Retinal pigment epithelial cell (primary cell): ENCODE data around the gene DYNC1LI1.
"Not testable (repeated sequence)": the region's sequence is repeated elsewhere in the genome, so short reads cannot be mapped to it uniquely, and the experiment has no call there.

Experiments
- DNase-seq: peaks from one replicate; pipeline ENCODE4 v3.0.0-alpha.2; 2010; ENCODE audit warnings: low read depth
- H3K4me3 ChIP-seq: 2 replicates; pipeline ENCODE4 v1.5.1; 2011; ENCODE audit warnings: mild to moderate bottlenecking, low read length, control low read depth, moderate library complexity
- TF ChIP-seq, protein P1 (sequence below): conservative IDR thresholded peaks from 2 replicates; pipeline ENCODE4 v1.5.1; 2011; ENCODE audit warnings: low read depth, low read length, control low read depth, inconsistent platforms

The DYNC1LI1 gene

DNA sequence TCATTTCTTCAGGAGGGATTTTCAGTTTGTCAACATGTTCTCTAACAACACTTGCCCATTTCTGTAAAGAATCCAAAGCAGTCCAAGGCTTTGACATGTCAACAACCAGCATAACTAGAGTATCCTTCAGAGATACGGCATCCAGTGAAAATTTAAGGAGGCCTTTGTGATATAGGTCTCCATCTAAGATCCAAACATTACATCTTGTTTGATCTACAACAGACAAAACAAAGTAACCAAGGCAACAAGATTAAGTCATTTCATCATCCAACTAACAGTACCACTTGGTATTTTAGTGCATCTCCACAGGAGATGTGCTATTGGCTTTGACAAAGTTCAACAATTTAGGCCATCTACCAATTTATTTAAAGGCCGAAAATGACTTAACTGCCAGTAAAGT is 25.8 kb downstream of the DYNC1LI1 start:
- DNase-seq: no peak
- H3K4me3 ChIP-seq: no peak overlapping the region
- TF ChIP-seq, protein P1, sequence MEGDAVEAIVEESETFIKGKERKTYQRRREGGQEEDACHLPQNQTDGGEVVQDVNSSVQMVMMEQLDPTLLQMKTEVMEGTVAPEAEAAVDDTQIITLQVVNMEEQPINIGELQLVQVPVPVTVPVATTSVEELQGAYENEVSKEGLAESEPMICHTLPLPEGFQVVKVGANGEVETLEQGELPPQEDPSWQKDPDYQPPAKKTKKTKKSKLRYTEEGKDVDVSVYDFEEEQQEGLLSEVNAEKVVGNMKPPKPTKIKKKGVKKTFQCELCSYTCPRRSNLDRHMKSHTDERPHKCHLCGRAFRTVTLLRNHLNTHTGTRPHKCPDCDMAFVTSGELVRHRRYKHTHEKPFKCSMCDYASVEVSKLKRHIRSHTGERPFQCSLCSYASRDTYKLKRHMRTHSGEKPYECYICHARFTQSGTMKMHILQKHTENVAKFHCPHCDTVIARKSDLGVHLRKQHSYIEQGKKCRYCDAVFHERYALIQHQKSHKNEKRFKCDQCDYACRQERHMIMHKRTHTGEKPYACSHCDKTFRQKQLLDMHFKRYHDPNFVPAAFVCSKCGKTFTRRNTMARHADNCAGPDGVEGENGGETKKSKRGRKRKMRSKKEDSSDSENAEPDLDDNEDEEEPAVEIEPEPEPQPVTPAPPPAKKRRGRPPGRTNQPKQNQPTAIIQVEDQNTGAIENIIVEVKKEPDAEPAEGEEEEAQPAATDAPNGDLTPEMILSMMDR: no peak

DNA sequence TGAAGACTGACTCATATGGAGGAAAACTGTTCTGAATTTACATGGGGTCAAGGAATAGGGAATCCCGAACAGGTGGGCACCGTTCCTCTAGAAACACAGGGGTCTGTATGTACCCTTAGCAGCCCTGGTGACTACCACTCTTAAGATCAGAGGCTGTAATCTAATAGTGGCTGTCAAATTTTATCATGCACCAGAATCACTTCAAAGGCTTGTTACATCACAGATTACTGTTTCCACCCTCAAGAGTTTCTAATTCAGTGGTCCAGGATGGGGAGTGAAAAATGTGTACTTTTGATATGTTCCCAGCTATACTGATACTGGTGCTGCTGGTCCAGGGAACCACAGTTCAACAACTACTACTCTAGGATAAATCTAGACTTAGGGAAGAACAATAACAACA is 27.9 kb downstream of the DYNC1LI1 start:
- TF ChIP-seq, protein P1: no peak
- no peak for DNase-seq
- no peak overlapping the region for H3K4me3 ChIP-seq

DNA sequence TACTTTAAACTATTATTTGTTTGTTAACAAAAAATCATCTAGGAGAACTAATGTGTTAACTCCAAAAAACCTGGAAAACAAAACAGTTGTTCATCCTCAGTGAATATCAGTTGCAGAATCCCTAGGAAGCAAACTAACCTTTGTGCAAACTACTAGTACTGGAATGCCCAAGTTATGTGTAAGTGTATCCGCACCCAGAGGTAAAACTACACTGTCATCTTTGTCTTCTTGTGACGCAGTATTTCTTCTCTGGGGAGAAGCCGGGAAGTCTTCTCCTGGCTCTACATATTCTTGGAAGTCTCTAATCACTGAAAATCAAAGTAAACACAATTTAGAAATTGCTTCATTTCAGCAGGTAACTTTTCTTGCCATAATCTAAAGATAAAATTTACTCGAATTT is 29.8 kb downstream of the DYNC1LI1 start:
- TF ChIP-seq, protein P1: no peak
- DNase-seq: no peak
- no peak overlapping the region for H3K4me3 ChIP-seq

DNA sequence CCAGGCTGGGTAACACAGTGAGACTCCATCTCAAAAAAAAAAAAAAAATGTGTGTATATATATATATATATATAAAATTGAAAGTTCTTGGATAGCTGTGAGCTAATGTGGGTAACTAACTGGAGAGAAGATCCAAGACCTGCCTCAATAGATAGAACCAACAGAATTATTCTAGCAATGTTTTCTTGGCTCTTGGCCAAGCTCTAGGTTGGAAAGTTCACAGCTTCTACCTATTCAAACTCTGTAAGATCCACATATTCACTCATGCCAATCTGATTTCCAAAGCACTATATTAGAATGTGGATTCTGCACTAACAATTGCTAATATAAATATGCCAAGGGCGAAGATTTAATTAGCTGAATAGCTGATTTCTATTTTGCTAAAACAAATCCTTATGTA is 38.2 kb downstream of the DYNC1LI1 start:
- TF ChIP-seq, protein P1: no peak
- DNase-seq: no peak
- H3K4me3 ChIP-seq: no peak overlapping the region

DNA sequence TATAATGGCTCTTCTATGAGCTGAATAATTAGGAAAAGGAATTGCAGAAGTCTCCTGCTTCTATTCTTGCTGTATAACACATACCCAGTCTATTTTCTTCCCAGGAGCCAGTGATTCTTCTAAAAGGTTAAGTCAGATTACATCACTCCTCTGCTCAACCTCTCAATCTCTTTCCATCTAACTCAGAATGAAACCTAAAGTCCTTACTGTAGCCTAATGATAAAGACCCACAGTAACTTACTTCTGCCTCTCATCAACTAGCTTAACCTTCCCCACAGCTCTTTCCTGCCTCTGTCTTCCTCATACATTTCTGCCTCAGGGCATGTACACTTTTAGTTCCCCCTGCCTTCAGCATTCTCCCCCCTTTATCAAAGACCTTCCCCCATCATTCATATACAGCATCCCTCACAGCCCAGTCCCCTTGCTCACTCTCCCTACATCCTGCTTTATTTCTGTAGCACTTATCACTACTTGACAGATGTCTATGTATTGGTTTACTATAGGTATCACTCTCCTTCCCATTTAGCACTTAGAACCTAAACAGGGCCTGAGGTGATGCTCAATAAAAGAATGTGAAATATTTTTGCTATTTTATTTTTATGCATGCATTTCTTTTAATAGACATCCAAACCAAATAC is 39.5 kb downstream of the DYNC1LI1 start:
- TF ChIP-seq, protein P1: no peak
- no peak overlapping the region for H3K4me3 ChIP-seq
- DNase-seq: no peak

DNA sequence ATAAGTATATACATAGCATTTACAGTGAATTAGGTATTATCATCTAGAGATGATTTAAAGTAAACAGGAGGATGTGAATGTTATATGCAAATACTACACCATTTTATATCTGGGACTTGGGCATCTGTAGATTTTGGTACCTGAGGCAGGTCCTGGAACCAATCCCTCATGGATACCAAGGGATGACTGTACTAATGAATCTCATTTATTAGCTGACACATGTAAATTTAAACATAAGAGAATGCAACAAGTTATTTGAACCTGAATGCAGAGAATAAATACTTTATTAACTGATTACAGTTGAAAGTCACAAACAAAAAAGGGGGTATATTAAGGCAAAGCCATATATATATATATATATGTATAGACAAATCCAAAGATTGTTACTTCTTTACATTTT is 44.9 kb downstream of the DYNC1LI1 start:
- no peak overlapping the region for H3K4me3 ChIP-seq
- no peak for DNase-seq
- TF ChIP-seq, protein P1: no peak

DNA sequence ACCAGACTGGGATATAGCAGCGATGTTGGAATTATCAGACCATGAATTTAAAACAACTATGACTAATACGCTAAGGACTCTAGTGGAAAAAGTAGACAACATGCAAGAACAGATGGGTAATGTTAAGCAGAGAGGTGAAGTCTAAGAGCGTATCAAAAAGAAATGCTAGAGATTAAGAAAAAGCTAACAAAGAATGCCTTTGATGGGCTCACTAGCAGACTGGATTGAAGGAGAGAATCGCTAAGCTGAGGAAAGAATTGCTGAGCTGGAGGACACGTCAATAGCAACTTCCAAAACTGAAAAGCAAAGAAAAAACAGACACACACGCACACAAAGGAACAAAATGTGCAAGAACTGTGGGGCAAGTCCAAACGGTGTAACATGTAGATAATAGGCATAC is 48.0 kb downstream of the DYNC1LI1 start:
- H3K4me3 ChIP-seq: no peak overlapping the region
- TF ChIP-seq, protein P1: no peak
- DNase-seq: peak; percentile 49

DNA sequence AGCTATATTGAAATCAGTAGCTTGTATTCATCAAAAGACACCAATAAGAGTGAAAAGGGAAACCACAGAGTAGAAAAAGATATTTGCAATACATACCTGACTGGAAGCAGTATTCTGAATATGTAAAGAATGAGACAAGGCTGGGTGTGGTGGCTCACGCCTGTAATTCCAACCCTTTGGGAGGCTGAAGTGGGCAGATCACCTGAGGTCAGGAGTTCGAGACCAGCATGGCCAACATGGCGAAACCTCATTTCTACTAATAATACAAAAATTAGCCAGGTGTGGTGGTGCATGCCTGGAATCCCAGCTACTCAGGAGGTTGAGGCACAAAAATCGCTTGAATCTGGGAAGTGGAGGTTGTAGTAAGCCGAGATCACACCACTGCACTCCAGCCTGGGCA is 51.7 kb downstream of the DYNC1LI1 start:
- DNase-seq: not testable (repeated sequence)

DNA sequence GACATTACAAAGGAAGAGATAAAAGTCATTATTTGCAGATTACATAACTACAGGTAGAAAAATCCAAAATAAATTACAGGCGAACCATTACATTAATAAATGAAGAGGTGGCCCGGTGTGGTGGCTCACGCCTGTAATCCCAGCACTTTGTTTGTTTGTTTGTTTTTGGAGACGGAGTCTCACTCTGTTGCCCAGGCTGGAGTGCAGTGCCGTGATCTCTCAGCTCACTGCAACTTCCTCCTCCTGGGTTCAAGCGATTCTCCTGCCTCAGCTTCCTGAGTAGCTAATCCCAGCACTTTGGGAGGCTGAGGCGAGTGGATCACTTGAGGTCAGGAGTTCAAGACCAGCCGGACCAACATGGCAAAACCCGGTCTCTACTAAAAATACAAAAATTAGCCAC is 53.9 kb downstream of the DYNC1LI1 start:
- not testable (repeated sequence) for DNase-seq, H3K4me3 ChIP-seq

More for the DNA sequence above, 51.7 kb downstream of the DYNC1LI1 start:
- H3K4me3 ChIP-seq: not testable (repeated sequence)
